CD4-positive, alpha-beta memory T cell (primary cell): Measurements from ENCODE around the gene MINK1. TPM values are rescaled to one million over a fixed set of nuclear protein-coding genes. Genes with fewer than 3 reads are reported as not detected.
A peak's percentile ranks its signal among the peaks of the same experiment; 100 is the strongest.

Experiments
- CTCF ChIA-PET: fragments of 350-600 bp; sonication (Branson Sonifier 250); formaldehyde crosslinking; loops from one replicate; lab custom pipeline; 2021; ENCODE audit warnings: inconsistent platforms; ENCODE audit not compliant: partially characterized antibody; lab: Charles Lee
- POLR2A ChIA-PET: fragments of 350-600 bp; sonication (Branson Sonifier 250); formaldehyde crosslinking; loops from one replicate; lab custom pipeline; 2021; ENCODE audit not compliant: partially characterized antibody; lab: Charles Lee
- DNase-seq, 5 donors: peaks; one replicate each; pipeline versions ENCODE4 v3.0.0 to v3.0.0-alpha.2; 2020 to 2022; ENCODE audit warnings: mixed read lengths in 1 of 5
- H3K27ac ChIP-seq: one replicate; pipeline ENCODE4 v1.7.0; 2013; ENCODE audit warnings: low read depth, low read length
- H3K27me3 ChIP-seq: 2 replicates; pipeline ENCODE4 v1.7.0; 2013; ENCODE audit warnings: mild to moderate bottlenecking, low read length, moderate library complexity; ENCODE audit not compliant: insufficient read depth
- H3K36me3 ChIP-seq: 2 replicates; pipeline ENCODE4 v1.7.0; 2013; ENCODE audit warnings: mild to moderate bottlenecking, low read length, moderate library complexity; ENCODE audit not compliant: insufficient read depth
- H3K4me1 ChIP-seq: 2 replicates; pipeline ENCODE4 v1.7.0; 2013; ENCODE audit warnings: mild to moderate bottlenecking, low read length, moderate library complexity; ENCODE audit not compliant: insufficient read depth
- H3K4me3 ChIP-seq, 2 donors: one replicate each; pipeline ENCODE4 v1.7.0; 2013; ENCODE audit warnings: low read length in 2 of 2, mild to moderate bottlenecking in 1 of 2
- H3K9me3 ChIP-seq, 2 donors: one replicate each; pipeline ENCODE4 v1.7.0; 2013; ENCODE audit warnings: low read length in 2 of 2, control low read depth in 1 of 2; ENCODE audit not compliant: control insufficient read depth in 1 of 2
- H3K27ac Mint-ChIP-seq, 7 donors: one replicate each; pipeline ENCODE4 v1.8.0; 2020 to 2021; ENCODE audit warnings: mixed read lengths in 7 of 7, mild to moderate bottlenecking in 6 of 7, inconsistent platforms in 3 of 7, moderate library complexity in 3 of 7
- H3K27me3 Mint-ChIP-seq, 2 donors: one replicate each; pipeline ENCODE4 v1.8.0; 2020 to 2021; ENCODE audit warnings: mixed read lengths in 2 of 2
- H3K36me3 Mint-ChIP-seq, 2 donors: one replicate each; pipeline ENCODE4 v1.8.0; 2020 to 2021; ENCODE audit warnings: mixed read lengths in 2 of 2, inconsistent platforms in 1 of 2, mild to moderate bottlenecking in 1 of 2
- H3K4me1 Mint-ChIP-seq, 4 donors: one replicate each; pipeline ENCODE4 v1.8.0; 2020 to 2021; ENCODE audit warnings: mixed read lengths in 4 of 4, mild to moderate bottlenecking in 1 of 4
- H3K4me3 Mint-ChIP-seq, 8 donors: one replicate each; pipeline ENCODE4 v1.8.0; 2020 to 2021; ENCODE audit warnings: mixed read lengths in 8 of 8, mild to moderate bottlenecking in 7 of 8, moderate library complexity in 6 of 8, inconsistent platforms in 3 of 8
- H3K9me3 Mint-ChIP-seq, 8 donors: one replicate each; pipeline ENCODE4 v1.8.0; 2020 to 2021; ENCODE audit warnings: mixed read lengths in 8 of 8, mild to moderate bottlenecking in 5 of 8, inconsistent platforms in 3 of 8, moderate library complexity in 1 of 8
- intact Hi-C: fragments of 100-400 bp; cut with micrococcal nuclease; formaldehyde crosslinking; loops from one replicate; pipeline ENCODE4 v1.15.1; 2023
- polyA plus RNA-seq, 2 donors: library from polyadenylated mRNA; unstranded; fragments of 300-500 nt; fragmentation: Illumina TruSeq; gene quantifications; one replicate each; pipeline ENCODE4 v1.2.3, GENCODE V29; 2021
- total RNA-seq, 2 experiments: library from RNA; stranded (reverse); gene quantifications; one replicate each; pipeline ENCODE4 v1.2.3, GENCODE V29; 2021

MINK1 gene
- total and polyA plus RNA-seq, 4 experiments from 2014 or later = 4.3 to 139 (median 88.6) TPM

GRCh38 chr17:4942760-4943508 lies 109.8 kb downstream of the MINK1 start:
- H3K4me1 ChIP-seq = peaks cover 74% of the 10 kb centered on the region
- CTCF ChIA-PET = interaction anchor here (0.9 to 1.3 kb wide), 2 partner anchors 34 to 45 kb away, joined by 3 read pairs; partner anchors contain the start of gene CAMTA2

GRCh38 chr17:4944163-4944553 lies 111.0 kb downstream of the MINK1 start:
- Histone ChIP-seq H3K4me1 (peaks cover 62% of the 10 kb centered on the region), H3K9me3 (no peaks in the 10 kb centered on the region), H3K4me3 (peak overlapping the region; percentile 36 to 45), H3K27ac (peak overlapping the region; percentile 81), H3K27me3 (no peaks in the 10 kb centered on the region), H3K36me3 (peaks cover 41% of the 10 kb centered on the region)
- POLR2A ChIA-PET = interaction anchor here (0.7 to 25.3 kb wide), 11 partner anchors 9 to 105 kb away, joined by 3 to 973 read pairs (median 4); partner anchors contain the start of genes C17orf107, CHRNE, INCA1 and KIF1C
- H3K36me3 Mint-ChIP-seq = peaks cover 52 to 66% of the 10 kb centered on the region in 2 donors
- no peaks in the 10 kb centered on the region for H3K27me3 Mint-ChIP-seq
- peaks cover 47 to 85% (median 59%) of the 10 kb centered on the region in 4 donors for H3K4me1 Mint-ChIP-seq
- CTCF ChIA-PET = no interaction called here
- H3K9me3 Mint-ChIP-seq = peaks cover 0 to 4% (median 0%) of the 10 kb centered on the region in 8 donors
- H3K4me3 Mint-ChIP-seq = peak overlapping the region; percentile 86 to 100 (median 98)
- peak overlapping the region; percentile 85 to 97 (median 93) for H3K27ac Mint-ChIP-seq
- peak; percentile 59 to 67 (median 65) for DNase-seq
- intact Hi-C loops = loop anchor here (5.0 kb wide), 1 partner anchor 212 kb away; the partner anchor contains the start of gene MED11

More at GRCh38 chr17:4942760-4943508, 109.8 kb downstream of the MINK1 start:
- peaks cover 56 to 89% (median 70%) of the 10 kb centered on the region in 4 donors for H3K4me1 Mint-ChIP-seq
- peaks cover 52 to 63% of the 10 kb centered on the region in 2 donors for H3K36me3 Mint-ChIP-seq
- Histone ChIP-seq H3K36me3 (peaks cover 44% of the 10 kb centered on the region), H3K27me3 (no peaks in the 10 kb centered on the region), H3K9me3 (no peaks in the 10 kb centered on the region), H3K4me3 (peak overlapping the region; percentile 36 to 99), H3K27ac (peak overlapping the region; percentile 81)
- H3K9me3 Mint-ChIP-seq = peaks cover 0 to 2% (median 0%) of the 10 kb centered on the region in 8 donors
- POLR2A ChIA-PET = interaction anchor here (0.8 to 25.3 kb wide), 6 partner anchors 7 to 106 kb away, joined by 3 to 973 read pairs (median 4); partner anchors contain the start of genes ENO3, PFN1 and SPAG7
- intact Hi-C loops = loop anchor here (5.0 kb wide), 1 partner anchor 211 kb away; the partner anchor contains the start of gene MED11
- H3K4me3 Mint-ChIP-seq = peak overlapping the region; percentile 95 to 100 (median 98)
- peak overlapping the region; percentile 48 to 99 (median 81) for H3K27ac Mint-ChIP-seq
- no peaks in the 10 kb centered on the region for H3K27me3 Mint-ChIP-seq
- peak in 1 of 5 donors; percentile 45 for DNase-seq

GRCh38 chr17:4944554-4945175 lies 111.5 kb downstream of the MINK1 start:
- peak in 1 of 5 donors; percentile 52 for DNase-seq
- intact Hi-C loops = loop anchor here (5.0 kb wide), 1 partner anchor 212 kb away; the partner anchor contains the start of gene MED11
- Histone ChIP-seq H3K27me3 (no peaks in the 10 kb centered on the region), H3K9me3 (no peaks in the 10 kb centered on the region), H3K4me1 (peaks cover 58% of the 10 kb centered on the region), H3K4me3 (peak overlapping the region; percentile 45 to 63), H3K36me3 (peaks cover 41% of the 10 kb centered on the region), H3K27ac (peak overlapping the region; percentile 81)
- CTCF ChIA-PET = no interaction called here
- H3K9me3 Mint-ChIP-seq = peaks cover 0 to 4% (median 0%) of the 10 kb centered on the region in 8 donors
- H3K4me3 Mint-ChIP-seq = peak overlapping the region; percentile 86 to 100 (median 98)
- H3K36me3 Mint-ChIP-seq = peaks cover 52 to 66% of the 10 kb centered on the region in 2 donors
- POLR2A ChIA-PET = interaction anchor here (0.7 to 25.3 kb wide), 12 partner anchors 8 to 105 kb away, joined by 3 to 973 read pairs (median 4); partner anchors contain the start of genes C17orf107, CHRNE, INCA1 and KIF1C
- H3K4me1 Mint-ChIP-seq = peaks cover 46 to 84% (median 57%) of the 10 kb centered on the region in 4 donors
- peak overlapping the region; percentile 85 to 97 (median 94) for H3K27ac Mint-ChIP-seq
- H3K27me3 Mint-ChIP-seq = no peaks in the 10 kb centered on the region

GRCh38 chr17:4945176-4945943 lies 112.2 kb downstream of the MINK1 start:
- peaks cover 52 to 62% of the 10 kb centered on the region in 2 donors for H3K36me3 Mint-ChIP-seq
- Histone ChIP-seq H3K27ac (peak overlapping the region; percentile 81), H3K4me3 (peak overlapping the region; percentile 45 to 63), H3K36me3 (peaks cover 41% of the 10 kb centered on the region), H3K4me1 (peaks cover 61% of the 10 kb centered on the region), H3K27me3 (no peaks in the 10 kb centered on the region), H3K9me3 (no peaks in the 10 kb centered on the region)
- no peaks in the 10 kb centered on the region for H3K27me3 Mint-ChIP-seq
- peak; percentile 54 to 92 (median 59) for DNase-seq
- intact Hi-C loops = no loop called here
- H3K9me3 Mint-ChIP-seq = peaks cover 0 to 2% (median 0%) of the 10 kb centered on the region in 8 donors
- H3K4me1 Mint-ChIP-seq = peaks cover 46 to 82% (median 57%) of the 10 kb centered on the region in 4 donors
- CTCF ChIA-PET = interaction anchor here (1.0 to 1.9 kb wide), 3 partner anchors 22 to 42 kb away, joined by 3 to 7 read pairs (median 5); partner anchors contain the start of genes CAMTA2 and SPAG7
- POLR2A ChIA-PET = interaction anchor here (1.0 to 25.3 kb wide), 14 partner anchors 9 to 230 kb away, joined by 3 to 973 read pairs (median 8); partner anchors contain the start of genes C17orf107, CAMTA2, CHRNE and INCA1
- H3K4me3 Mint-ChIP-seq = peak overlapping the region; percentile 86 to 100 (median 98)
- H3K27ac Mint-ChIP-seq = peak overlapping the region; percentile 85 to 97 (median 94)

- Histone ChIP-seq H3K4me3 (peak overlapping the region; percentile 63 to 94), H3K27me3 (no peaks in the 10 kb centered on the region), H3K27ac (peak overlapping the region; percentile 94), H3K9me3 (no peaks in the 10 kb centered on the region), H3K4me1 (peaks cover 66% of the 10 kb centered on the region), H3K36me3 (peaks cover 41% of the 10 kb centered on the region)
- intact Hi-C loops = no loop called here
- peak overlapping the region; percentile 95 to 100 (median 99) for H3K4me3 Mint-ChIP-seq
- CTCF ChIA-PET = interaction anchor here (1.0 to 1.9 kb wide), 3 partner anchors 22 to 42 kb away, joined by 3 to 7 read pairs (median 5); partner anchors contain the start of genes CAMTA2 and SPAG7
- no peaks in the 10 kb centered on the region for H3K27me3 Mint-ChIP-seq
- H3K36me3 Mint-ChIP-seq = peaks cover 52 to 62% of the 10 kb centered on the region in 2 donors
- POLR2A ChIA-PET = interaction anchor here (1.0 to 25.3 kb wide), 12 partner anchors 6 to 231 kb away, joined by 3 to 973 read pairs (median 14); partner anchors contain the start of genes C17orf107, CAMTA2, CHRNE and INCA1
- H3K9me3 Mint-ChIP-seq = peaks cover 0 to 2% (median 0%) of the 10 kb centered on the region in 8 donors
- DNase-seq = no peak
- H3K27ac Mint-ChIP-seq = peak overlapping the region; percentile 92 to 97 (median 95)
- peaks cover 46 to 85% (median 61%) of the 10 kb centered on the region in 4 donors for H3K4me1 Mint-ChIP-seq
Measured at GRCh38 chr17:4945944-4946280, 112.8 kb downstream of the MINK1 start.
